ENCODE data around the gene CELSR2.

- TF ChIP-seq CHD2 (IDR thresholded peaks at IDR 0.05; ENCODE audit: low read length) (no peak), CTCF (IDR thresholded peaks at IDR 0.05; ENCODE audit: control extremely low read depth in 1 of 3, insufficient read depth in 1 of 3, low read depth in 1 of 3, low read length in 3 of 3) (no peak), MAX (IDR thresholded peaks at IDR 0.05) (no peak), ZNF274 (IDR thresholded peaks at IDR 0.05; ENCODE audit: borderline replicate concordance, extremely low read depth, low read length) (no peak), CHD1 (IDR thresholded peaks at IDR 0.05; ENCODE audit: low read depth, low read length) (no peak), ATF2 (IDR thresholded peaks at IDR 0.05; ENCODE audit: low read length) (no peak), RAD21 (IDR thresholded peaks at IDR 0.05 in 1 of 2, conservative IDR thresholded peaks at IDR 0.05 in 1 of 2; ENCODE audit: low read depth in 2 of 2, low read length in 2 of 2) (no peak), CTBP2 (IDR thresholded peaks at IDR 0.05; ENCODE audit: borderline replicate concordance, insufficient read depth, insufficient read length, low read length) (no peak), HDAC6 (IDR thresholded peaks at IDR 0.05; ENCODE audit: low read depth, low read length) (no peak), SIRT6 (IDR thresholded peaks at IDR 0.05; ENCODE audit: low read length) (no peak), POLR2AphosphoS5 (IDR thresholded peaks at IDR 0.05; ENCODE audit: low read depth, low read length) (no peak), POLR2A (IDR thresholded peaks at IDR 0.05; ENCODE audit: control extremely low read depth in 1 of 2, low read depth in 2 of 2, low read length in 2 of 2) (no peak)
Measured at GRCh38 chr1:109252167-109252892, 3.0 kb downstream of the CELSR2 start.

All from H1 (cell line).